Right lobe of liver (tissue), 6 donors: ENCODE data around the gene MEF2C. TPM values are rescaled to one million over a fixed set of nuclear protein-coding genes. Genes with fewer than 3 reads are reported as not detected.
"Not testable (repeated sequence)": the region's sequence is repeated elsewhere in the genome, so short reads cannot be mapped to it uniquely, and the experiment has no call there.

Experiments used
- ATAC-seq, 4 donors: fragments of 200-7000 bp; cut with Tn5 transposase; one replicate each; pipeline ENCODE4 v1.9.1; 2020; ENCODE audit warnings: mild to moderate bottlenecking in 4 of 4, moderate library complexity in 4 of 4
- DNase-seq, 3 donors: peaks; one replicate each; pipeline ENCODE4 v3.0.0-alpha.2; 2020
- H3K27ac ChIP-seq, 3 donors: fragments of 200-600 bp; one replicate each; pipeline ENCODE4 v1.8.0; 2022
- H3K27me3 ChIP-seq, 2 donors: fragments of 200-600 bp; one replicate each; pipeline ENCODE4 v1.8.0; 2022
- H3K36me3 ChIP-seq, 4 donors: fragments of 200-600 bp; sonication (generic) in 1 of 4; one replicate each; pipeline versions ENCODE4 v1.5.1 to v1.8.0; 2017 to 2022; ENCODE audit warnings: control low read depth in 1 of 4
- H3K4me1 ChIP-seq, 4 donors: fragments of 200-600 bp; sonication (generic) in 1 of 4; one replicate each; pipeline versions ENCODE4 v1.5.1 to v1.8.0; 2017 to 2022; ENCODE audit warnings: control low read depth in 1 of 4
- H3K4me3 ChIP-seq, 3 donors: fragments of 200-600 bp; one replicate each; pipeline ENCODE4 v1.8.0; 2022
- H3K9me3 ChIP-seq, 4 donors: fragments of 200-600 bp; sonication (generic) in 1 of 4; one replicate each; pipeline versions ENCODE4 v1.5.1 to v1.8.0; 2017 to 2022; ENCODE audit warnings: control low read depth in 1 of 4
- CTCF ChIP-seq, 4 donors: fragments of 200-600 bp in 3 of 4; fragments of 450-650 bp in 1 of 4; IDR thresholded peaks; one replicate each; pipeline versions ENCODE4 v1.5.1 to v1.8.0; 2016 to 2022; ENCODE audit warnings: antibody characterized with exemption in 4 of 4, mild to moderate bottlenecking in 2 of 4
- POLR2A ChIP-seq: fragments of 450-650 bp; IDR thresholded peaks from one replicate; pipeline ENCODE4 v1.6.1; 2017; ENCODE audit warnings: antibody characterized with exemption, mild to moderate bottlenecking
- WGBS: methylation state at CpG from one replicate; pipeline ENCODE4 v1.1.6; 2018; ENCODE audit warnings: low coverage, low lambda C conversion rate; ENCODE audit not compliant: insufficient coverage; ENCODE audit errors: missing lambda C conversion rate; 5-methylcytosine and 5-hydroxymethylcytosine counted together
- intact Hi-C, 2 donors: fragments of 100-400 bp; cut with DNase I; formaldehyde crosslinking; loops; one replicate each; pipeline versions ENCODE4 v1.11.2 to v1.14.1; 2022
- total RNA-seq, 6 experiments: library from RNA; depleted of rRNA in 2 of 6; stranded (reverse); fragments of >200 nt in 2 of 6; fragmentation: NEBNext Ultra II Directional in 3 of 6; extraction: Animal tissue kit (Norgen Biotek cat#: 25700) in 3 of 6; gene quantifications; one replicate each; pipeline versions ENCODE4 v1.1.0 to v1.2.4, GENCODE V29; 2016 to 2023
- donor health status: DM: no; HTN: yes; CAD: no.
- donor health status: DM: no; HTN: no; CAD: no.
- donor health status: DM: no; HTN: no; CAD: no.
- donor health status: DM: no; HTN: yes; CAD: no.
- donor health status: DM: no; HTN: yes; CAD: no.

The MEF2C gene
- total RNA-seq, 6 experiments from 2014 or later: 4.4 to 19.4 (median 6.4) TPM

- H3K4me3 ChIP-seq, H3K9me3 ChIP-seq, H3K36me3 ChIP-seq, ATAC-seq, H3K27me3 ChIP-seq, intact Hi-C loops, DNase-seq, H3K27ac ChIP-seq, H3K4me1 ChIP-seq: not testable (repeated sequence)
- 0% methylated on average over 1 of the region's 8 CpGs for WGBS
Observed at GRCh38 chr5:88903966-88904365, 21.0 kb upstream of the MEF2C start.

- H3K27me3 ChIP-seq, H3K27ac ChIP-seq, H3K9me3 ChIP-seq, H3K4me3 ChIP-seq, ATAC-seq, DNase-seq, H3K36me3 ChIP-seq, intact Hi-C loops, H3K4me1 ChIP-seq: not testable (repeated sequence)
Observed at GRCh38 chr5:88901077-88901476, 18.1 kb upstream of the MEF2C start.

GRCh38 chr5:88899096-88899737, 16.2 kb upstream of the MEF2C start:
- no peaks in the 10 kb centered on the region for H3K4me1 ChIP-seq
- H3K27ac ChIP-seq: no peak overlapping the region
- intact Hi-C loops: no loop called here
- H3K4me3 ChIP-seq: no peak overlapping the region
- ATAC-seq (no peak), DNase-seq (no peak)
- no peaks in the 10 kb centered on the region for H3K36me3 ChIP-seq
- 74% methylated on average over 2 of the region's 2 CpGs for WGBS
- H3K27me3 ChIP-seq: no peaks in the 10 kb centered on the region
- TF ChIP-seq CTCF (IDR thresholded peaks at IDR 0.05): no peak
- no peak for TF ChIP-seq POLR2A
- no peaks in the 10 kb centered on the region for H3K9me3 ChIP-seq

GRCh38 chr5:88897748-88898147, 14.8 kb upstream of the MEF2C start:
- intact Hi-C loops: no loop called here
- 28% methylated on average over 1 of the region's 1 CpG for WGBS
- no peak overlapping the region for H3K4me3 ChIP-seq
- no peaks in the 10 kb centered on the region for H3K27me3 ChIP-seq
- ATAC-seq (no peak), DNase-seq (no peak)
- no peak for TF ChIP-seq CTCF (IDR thresholded peaks at IDR 0.05)
- H3K27ac ChIP-seq: no peak overlapping the region
- H3K9me3 ChIP-seq: no peaks in the 10 kb centered on the region
- H3K36me3 ChIP-seq: no peaks in the 10 kb centered on the region
- H3K4me1 ChIP-seq: no peaks in the 10 kb centered on the region

GRCh38 chr5:88895681-88896501, 12.9 kb upstream of the MEF2C start:
- Histone ChIP-seq H3K9me3 (no peaks in the 10 kb centered on the region), H3K27ac (no peak overlapping the region), H3K36me3 (no peaks in the 10 kb centered on the region), H3K4me1 (no peaks in the 10 kb centered on the region), H3K4me3 (no peak overlapping the region), H3K27me3 (no peaks in the 10 kb centered on the region)
- no peak for TF ChIP-seq POLR2A
- no peak for TF ChIP-seq CTCF (IDR thresholded peaks at IDR 0.05)
- DNase-seq (no peak), ATAC-seq (no peak)
- 73% methylated on average over 10 of the region's 10 CpGs for WGBS
- intact Hi-C loops: no loop called here
